ENCODE data around the gene ABCD3. TPM values are rescaled to one million over a fixed set of nuclear protein-coding genes. Genes with fewer than 3 reads are reported as not detected.

Gene ABCD3
- total RNA-seq, 1 experiment from 2014 or later, result 48.8 TPM

DNA sequence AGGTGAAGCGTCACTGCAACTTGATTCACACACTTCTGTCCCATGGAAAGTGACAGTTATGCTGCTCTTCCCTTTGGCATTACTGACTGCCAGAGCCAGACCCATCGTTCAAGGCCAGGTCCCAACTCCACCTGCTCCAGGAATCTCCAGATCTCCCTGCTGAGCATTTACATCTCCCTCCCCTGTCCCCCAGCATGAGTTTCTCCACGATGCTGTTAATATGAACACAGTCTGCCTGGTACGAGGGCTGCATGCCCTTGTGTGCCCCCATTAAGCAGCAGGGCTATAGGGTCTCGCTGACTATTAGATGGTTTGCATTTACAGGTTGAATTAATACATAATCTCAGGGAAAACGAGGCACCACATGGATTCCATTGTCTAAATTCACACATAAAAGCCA lies 119.1 kb downstream of the ABCD3 start:
- DNase-seq (ENCODE audit: low read depth, low spot score) (no peak), ATAC-seq (no peak)
- no peak overlapping the region for H3K4me3 ChIP-seq (replicated peaks in 1 of 2; ENCODE audit: low read depth in 1 of 2, low read length in 2 of 2)
- H3K27ac ChIP-seq (ENCODE audit: low read depth, low read length), result no peak overlapping the region
- peaks cover 82% of the 10 kb centered on the region for H3K79me2 ChIP-seq (ENCODE audit: insufficient read depth, low read length)
- H3K9me3 ChIP-seq (ENCODE audit: control insufficient read depth in 1 of 2, insufficient read depth in 1 of 2, low read depth in 1 of 2, low read length in 2 of 2), result no peaks in the 10 kb centered on the region
- POLR2A ChIA-PET, result no interaction called here
- intact Hi-C loops (cut with micrococcal nuclease), result no loop called here
- no peaks in the 10 kb centered on the region for H4K20me1 ChIP-seq (ENCODE audit: insufficient read depth)
- no peak for TF ChIP-seq SP1 (IDR thresholded peaks at IDR 0.05; ENCODE audit: low read depth)
- no peak for TF ChIP-seq TCF7L2 (IDR thresholded peaks at IDR 0.05; ENCODE audit: borderline replicate concordance, extremely low read depth, insufficient read depth, insufficient read length)
- no peak for TF ChIP-seq YY1 (IDR thresholded peaks at IDR 0.05; ENCODE audit: extremely low read depth, insufficient replicate concordance, low read depth, low read length)
- TF ChIP-seq, protein P1, sequence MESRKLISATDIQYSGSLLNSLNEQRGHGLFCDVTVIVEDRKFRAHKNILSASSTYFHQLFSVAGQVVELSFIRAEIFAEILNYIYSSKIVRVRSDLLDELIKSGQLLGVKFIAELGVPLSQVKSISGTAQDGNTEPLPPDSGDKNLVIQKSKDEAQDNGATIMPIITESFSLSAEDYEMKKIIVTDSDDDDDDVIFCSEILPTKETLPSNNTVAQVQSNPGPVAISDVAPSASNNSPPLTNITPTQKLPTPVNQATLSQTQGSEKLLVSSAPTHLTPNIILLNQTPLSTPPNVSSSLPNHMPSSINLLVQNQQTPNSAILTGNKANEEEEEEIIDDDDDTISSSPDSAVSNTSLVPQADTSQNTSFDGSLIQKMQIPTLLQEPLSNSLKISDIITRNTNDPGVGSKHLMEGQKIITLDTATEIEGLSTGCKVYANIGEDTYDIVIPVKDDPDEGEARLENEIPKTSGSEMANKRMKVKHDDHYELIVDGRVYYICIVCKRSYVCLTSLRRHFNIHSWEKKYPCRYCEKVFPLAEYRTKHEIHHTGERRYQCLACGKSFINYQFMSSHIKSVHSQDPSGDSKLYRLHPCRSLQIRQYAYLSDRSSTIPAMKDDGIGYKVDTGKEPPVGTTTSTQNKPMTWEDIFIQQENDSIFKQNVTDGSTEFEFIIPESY (IDR thresholded peaks at IDR 0.05; ENCODE audit: extremely low read depth, insufficient replicate concordance, low read length), result no peak
- TF ChIP-seq CEBPB (IDR thresholded peaks at IDR 0.05; ENCODE audit: low read depth), result no peak
- no peak for TF ChIP-seq FOSL1 (IDR thresholded peaks at IDR 0.05; ENCODE audit: low read depth)
- TF ChIP-seq, protein P2, sequence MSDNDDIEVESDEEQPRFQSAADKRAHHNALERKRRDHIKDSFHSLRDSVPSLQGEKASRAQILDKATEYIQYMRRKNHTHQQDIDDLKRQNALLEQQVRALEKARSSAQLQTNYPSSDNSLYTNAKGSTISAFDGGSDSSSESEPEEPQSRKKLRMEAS (IDR thresholded peaks at IDR 0.05), result no peak
- no peak for TF ChIP-seq RAD21 (IDR thresholded peaks at IDR 0.05; ENCODE audit: low read depth)
- TF ChIP-seq EZH2 (IDR thresholded peaks at IDR 0.05), result no peak
- no peak for TF ChIP-seq CBX3 (IDR thresholded peaks at IDR 0.05; ENCODE audit: low read depth)
- TF ChIP-seq, protein P3, sequence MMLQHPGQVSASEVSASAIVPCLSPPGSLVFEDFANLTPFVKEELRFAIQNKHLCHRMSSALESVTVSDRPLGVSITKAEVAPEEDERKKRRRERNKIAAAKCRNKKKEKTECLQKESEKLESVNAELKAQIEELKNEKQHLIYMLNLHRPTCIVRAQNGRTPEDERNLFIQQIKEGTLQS (IDR thresholded peaks at IDR 0.05), result no peak
- no peak for TF ChIP-seq SRF (IDR thresholded peaks at IDR 0.05; ENCODE audit: low read depth)
- TF ChIP-seq, protein P4, sequence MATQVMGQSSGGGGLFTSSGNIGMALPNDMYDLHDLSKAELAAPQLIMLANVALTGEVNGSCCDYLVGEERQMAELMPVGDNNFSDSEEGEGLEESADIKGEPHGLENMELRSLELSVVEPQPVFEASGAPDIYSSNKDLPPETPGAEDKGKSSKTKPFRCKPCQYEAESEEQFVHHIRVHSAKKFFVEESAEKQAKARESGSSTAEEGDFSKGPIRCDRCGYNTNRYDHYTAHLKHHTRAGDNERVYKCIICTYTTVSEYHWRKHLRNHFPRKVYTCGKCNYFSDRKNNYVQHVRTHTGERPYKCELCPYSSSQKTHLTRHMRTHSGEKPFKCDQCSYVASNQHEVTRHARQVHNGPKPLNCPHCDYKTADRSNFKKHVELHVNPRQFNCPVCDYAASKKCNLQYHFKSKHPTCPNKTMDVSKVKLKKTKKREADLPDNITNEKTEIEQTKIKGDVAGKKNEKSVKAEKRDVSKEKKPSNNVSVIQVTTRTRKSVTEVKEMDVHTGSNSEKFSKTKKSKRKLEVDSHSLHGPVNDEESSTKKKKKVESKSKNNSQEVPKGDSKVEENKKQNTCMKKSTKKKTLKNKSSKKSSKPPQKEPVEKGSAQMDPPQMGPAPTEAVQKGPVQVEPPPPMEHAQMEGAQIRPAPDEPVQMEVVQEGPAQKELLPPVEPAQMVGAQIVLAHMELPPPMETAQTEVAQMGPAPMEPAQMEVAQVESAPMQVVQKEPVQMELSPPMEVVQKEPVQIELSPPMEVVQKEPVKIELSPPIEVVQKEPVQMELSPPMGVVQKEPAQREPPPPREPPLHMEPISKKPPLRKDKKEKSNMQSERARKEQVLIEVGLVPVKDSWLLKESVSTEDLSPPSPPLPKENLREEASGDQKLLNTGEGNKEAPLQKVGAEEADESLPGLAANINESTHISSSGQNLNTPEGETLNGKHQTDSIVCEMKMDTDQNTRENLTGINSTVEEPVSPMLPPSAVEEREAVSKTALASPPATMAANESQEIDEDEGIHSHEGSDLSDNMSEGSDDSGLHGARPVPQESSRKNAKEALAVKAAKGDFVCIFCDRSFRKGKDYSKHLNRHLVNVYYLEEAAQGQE (IDR thresholded peaks at IDR 0.05; ENCODE audit: low read depth), result no peak
- no peak for TF ChIP-seq ZNF274 (IDR thresholded peaks at IDR 0.05; ENCODE audit: low read depth, low read length)
- TF ChIP-seq POLR2AphosphoS5 (IDR thresholded peaks at IDR 0.05; ENCODE audit: low read depth, low read length), result no peak
- RAD21 ChIA-PET (ENCODE audit: low non-redundant PET in 1 of 2, low total read pairs in 2 of 2, uncharacterized antibody in 2 of 2, unreplicated experiment in 2 of 2), result no interaction called here
- H3K4me1 ChIP-seq (ENCODE audit: control insufficient read depth in 1 of 2, insufficient read depth in 2 of 2, low read length in 2 of 2), result peaks cover 10 to 27% of the 10 kb centered on the region in 2 experiments; a peak in 3 of 4 replicates
- H3K36me3 ChIP-seq (ENCODE audit: control insufficient read depth in 1 of 2, insufficient read depth in 2 of 2, low read length in 2 of 2), result peaks cover 10 to 72% of the 10 kb centered on the region in 2 experiments; a peak in 3 of 4 replicates
- no peak overlapping the region for H3K9ac ChIP-seq (ENCODE audit: low read length)
- no peaks in the 10 kb centered on the region for H3K9me2 ChIP-seq (ENCODE audit: insufficient read depth)
- CTCF ChIA-PET, result no interaction called here
- no TSS peak for BruUV-seq (replicated peaks)
- H2AFZ ChIP-seq (ENCODE audit: low read depth, low read length, poor library complexity, severe bottlenecking), result no peak overlapping the region
- H3K4me2 ChIP-seq (ENCODE audit: low read length), result no peak overlapping the region
- H3K27me3 ChIP-seq (ENCODE audit: insufficient read depth, low read length), result no peaks in the 10 kb centered on the region
